RPMI7951 (cell line): Measurements from ENCODE around the gene GULP1. TPM values are rescaled to one million over a fixed set of nuclear protein-coding genes. Genes with fewer than 3 reads are reported as not detected.
"Not testable (repeated sequence)": the region's sequence is repeated elsewhere in the genome, so short reads cannot be mapped to it uniquely, and the experiment has no call there.

Experiments
- DNase-seq: peaks from one replicate; pipeline ENCODE4 v3.0.0-alpha.2; 2012; ENCODE audit warnings: low read depth
- total RNA-seq: library from RNA; depleted of rRNA; stranded (reverse); fragments of >200 nt; shearing (Covaris generic); gene quantifications from 2 replicates; pipeline ENCODE4 v1.2.3, GENCODE V29; 2014; rRNA removed

GULP1 gene
- 83.9 and 87.0 TPM in 2 replicates for total RNA-seq

- peak; percentile 82 for DNase-seq
Observed at GRCh38 chr2:188291617-188292347, at the start of gene GULP1. GULP1 (plus strand) TSS chr2:188291874; CDS start chr2:188477703, 185,829 bp downstream.

DNA sequence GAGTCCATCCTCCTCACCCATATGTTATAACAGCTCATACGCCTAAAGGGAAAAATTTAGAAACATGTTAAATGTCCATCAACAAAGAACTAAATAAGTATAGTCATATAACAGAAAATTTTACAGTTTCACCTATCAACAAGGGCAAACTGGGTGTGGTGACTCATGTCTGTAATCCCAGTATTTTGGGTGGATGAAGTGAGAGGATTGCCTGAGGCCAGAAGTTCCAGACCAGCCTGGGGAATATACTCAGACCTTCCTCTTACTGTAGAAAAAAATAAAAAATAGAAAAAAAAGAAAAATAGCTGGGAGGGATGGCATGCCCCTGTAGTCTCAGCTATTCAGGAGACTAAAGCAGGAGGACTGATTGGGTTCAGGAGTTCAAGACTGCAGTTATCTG is 48.3 kb upstream of the GULP1 start:
- DNase-seq, result peak; percentile 55

DNA sequence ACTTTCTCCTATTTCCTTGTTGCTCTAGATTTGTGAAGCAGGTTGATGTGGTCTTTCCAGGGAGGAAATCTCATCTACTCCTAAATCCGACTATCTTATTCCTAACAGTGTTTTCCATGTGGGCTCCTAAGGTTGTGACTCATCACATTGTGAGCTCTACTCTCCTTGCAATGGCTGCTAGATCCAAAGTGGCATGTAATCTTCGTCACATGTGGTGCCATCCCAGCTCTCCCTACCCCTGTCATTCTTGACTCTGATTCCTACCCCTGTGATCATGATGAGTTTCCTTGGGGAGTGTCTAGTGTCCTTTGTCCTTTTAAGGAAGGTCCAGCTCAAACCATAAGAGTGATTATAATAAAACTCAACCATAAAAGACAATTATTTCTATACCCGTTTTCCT is 47.3 kb upstream of the GULP1 start:
- peak; percentile 59 for DNase-seq

DNA sequence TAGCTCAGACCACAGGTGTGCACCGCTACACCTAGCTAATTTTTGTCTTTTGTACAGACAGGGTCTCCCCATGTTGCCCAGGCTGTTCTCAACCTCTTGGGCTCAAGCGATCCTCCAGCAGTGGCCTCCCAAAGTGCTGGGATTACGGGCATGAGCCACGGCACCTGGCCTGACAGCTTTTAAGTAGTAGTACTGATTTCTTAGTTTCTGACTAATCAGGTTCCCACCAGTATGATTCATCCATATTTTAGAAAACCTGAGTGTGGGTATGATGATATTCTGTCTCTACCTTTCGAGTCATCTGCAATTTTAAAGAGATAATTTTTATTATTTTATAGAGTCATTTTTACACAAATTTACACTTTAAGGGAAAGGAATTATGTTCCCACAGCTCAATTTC is 46.4 kb upstream of the GULP1 start:
- DNase-seq, result no peak

DNA sequence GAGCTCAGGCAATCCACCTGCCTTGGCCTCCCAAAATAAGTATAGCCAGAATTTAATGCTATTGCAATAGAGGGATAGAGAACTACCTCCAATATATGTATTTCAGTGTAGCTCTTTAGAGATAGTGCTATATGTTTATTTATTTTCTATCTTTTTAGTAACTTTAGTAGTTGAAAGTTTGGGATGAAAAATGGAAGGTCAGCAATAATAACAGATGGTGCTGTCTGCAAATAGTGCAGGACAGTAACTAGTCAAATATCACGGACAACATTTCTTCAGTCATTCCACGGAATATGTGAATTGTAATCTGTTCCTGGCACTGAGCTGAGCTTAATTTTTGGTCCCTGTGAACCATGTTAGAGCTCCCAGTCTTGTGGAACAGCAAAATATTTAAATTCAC is 43.2 kb upstream of the GULP1 start:
- no peak for DNase-seq

- no peak for DNase-seq
Observed at GRCh38 chr2:188251034-188251433, 40.6 kb upstream of the GULP1 start.

GRCh38 chr2:188256420-188256819 is 35.3 kb upstream of the GULP1 start:
- no peak for DNase-seq

GRCh38 chr2:188265315-188265714 is 26.4 kb upstream of the GULP1 start:
- no peak for DNase-seq

DNA sequence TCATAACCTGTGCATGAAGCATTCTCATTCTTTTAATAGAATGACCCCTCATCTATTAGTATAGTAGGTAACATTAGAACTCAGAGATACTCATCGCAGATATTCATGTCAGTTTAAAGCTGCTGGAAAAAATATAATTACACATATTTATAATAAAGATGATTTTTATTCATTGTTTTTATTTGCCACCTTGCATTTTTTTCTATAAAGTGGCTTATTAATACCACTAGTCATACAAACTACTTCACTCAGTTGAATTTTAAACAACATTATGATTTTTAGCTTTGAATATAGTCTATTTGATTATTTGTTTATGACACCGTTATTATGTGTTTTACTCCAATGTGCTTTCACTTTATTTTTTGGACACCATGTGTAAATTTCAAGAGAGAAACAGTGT is 23.9 kb upstream of the GULP1 start:
- no peak for DNase-seq

DNA sequence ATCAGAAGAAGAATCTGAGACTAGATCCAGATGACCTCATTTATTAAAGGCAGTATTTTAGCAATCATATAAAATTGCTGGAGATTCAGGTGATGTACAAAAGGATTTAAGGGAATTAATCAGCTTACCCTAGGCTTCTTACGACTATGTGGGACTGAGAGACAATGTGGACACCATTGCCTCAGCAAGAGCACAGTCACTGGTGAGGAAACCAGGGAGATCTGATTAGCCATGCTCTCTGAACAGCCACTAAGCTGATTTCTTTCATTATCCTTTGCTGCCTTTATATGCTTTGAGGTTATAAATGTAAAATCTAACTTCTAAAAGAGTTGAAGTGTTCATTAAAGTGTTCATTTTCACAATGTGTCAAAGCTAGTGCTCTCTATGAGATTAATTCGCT is 22.7 kb upstream of the GULP1 start:
- no peak for DNase-seq

GRCh38 chr2:188272121-188272520 is 19.6 kb upstream of the GULP1 start:
- no peak for DNase-seq

DNA sequence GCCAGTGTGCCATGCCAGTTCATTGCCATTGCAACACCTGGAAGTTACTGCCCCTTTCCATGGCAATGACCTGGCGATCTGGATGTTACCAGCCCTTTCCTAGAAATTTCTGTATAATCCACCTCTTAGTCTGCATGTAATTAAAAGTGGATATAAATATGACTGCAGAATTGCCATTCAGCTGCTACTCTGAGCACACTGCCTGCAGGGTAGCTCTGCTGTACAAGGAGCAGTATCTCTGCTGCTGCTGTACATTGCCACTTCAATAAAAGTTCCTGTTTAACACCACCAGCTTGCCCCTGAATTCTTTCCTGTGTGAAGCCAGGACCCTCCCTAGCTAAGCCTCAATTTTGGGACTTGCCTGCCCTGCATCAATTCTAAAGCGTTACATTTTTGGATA is 17.4 kb upstream of the GULP1 start:
- DNase-seq, result no peak

- DNase-seq, result no peak
Observed at GRCh38 chr2:188276255-188276654, 15.4 kb upstream of the GULP1 start.

GRCh38 chr2:188277786-188278185 is 13.9 kb upstream of the GULP1 start:
- no peak for DNase-seq

GRCh38 chr2:188278388-188279092 is 13.1 kb upstream of the GULP1 start:
- no peak for DNase-seq

- DNase-seq, result no peak
Observed at GRCh38 chr2:188279093-188279445, 12.6 kb upstream of the GULP1 start.

- DNase-seq, result no peak
Observed at GRCh38 chr2:188280811-188281222, 10.9 kb upstream of the GULP1 start.

DNA sequence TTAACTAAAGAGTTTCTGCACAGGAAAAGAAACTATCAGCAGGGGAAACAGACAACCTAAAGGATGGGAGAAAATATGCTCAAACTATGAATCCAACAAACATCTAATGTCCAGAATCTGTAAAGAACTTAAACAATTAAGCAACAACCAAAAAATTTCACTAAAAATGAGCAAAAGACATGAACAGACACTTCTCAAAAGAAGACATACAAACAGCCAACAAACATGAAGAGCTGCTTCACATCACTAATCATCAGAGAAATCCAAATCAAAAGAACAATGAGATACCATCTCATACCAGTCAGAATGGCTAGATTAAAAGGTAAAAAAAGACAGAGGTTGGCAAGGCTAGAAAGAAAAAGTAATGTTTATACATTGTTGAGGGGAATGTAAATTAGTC is 8.8 kb upstream of the GULP1 start:
- DNase-seq, result no peak

DNA sequence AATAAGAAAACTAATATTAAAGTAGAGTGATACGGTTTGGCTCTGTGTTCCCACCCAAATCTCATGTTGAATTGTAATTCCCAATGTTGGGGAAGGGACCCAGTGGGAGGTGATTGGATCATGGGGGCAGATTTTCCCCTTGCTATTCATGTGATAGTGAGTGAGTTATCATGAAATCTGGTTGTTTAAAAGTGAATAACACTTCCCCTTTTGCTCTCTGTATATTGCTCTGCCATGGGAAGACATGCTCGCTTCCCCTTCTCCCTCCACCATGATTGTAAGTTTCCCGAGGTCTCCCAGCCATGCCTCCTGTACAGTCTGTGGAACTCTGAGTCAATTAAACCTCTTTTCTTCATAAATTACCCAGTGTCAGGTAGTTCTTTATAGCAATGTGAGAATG is 7.4 kb upstream of the GULP1 start:
- not testable (repeated sequence) for DNase-seq

DNA sequence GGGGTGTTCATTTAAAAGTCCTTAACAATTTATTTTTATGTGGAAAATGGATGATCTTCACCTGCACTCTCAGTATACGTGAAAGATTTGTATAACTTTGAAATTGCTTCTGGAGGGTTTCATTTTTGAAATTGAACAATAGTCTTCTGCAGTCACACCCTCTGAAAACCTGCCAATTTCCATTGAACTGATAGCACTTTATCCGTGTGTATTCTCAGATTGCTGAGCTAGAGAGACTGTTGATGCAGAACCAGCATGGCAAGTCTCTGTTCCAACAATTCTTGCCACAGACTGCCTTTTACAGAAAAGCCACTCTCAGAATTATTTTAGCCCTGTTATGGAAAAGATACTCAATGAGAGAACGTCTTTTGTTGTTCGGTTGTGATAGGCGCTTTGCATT is 6.6 kb upstream of the GULP1 start:
- DNase-seq, result no peak

DNA sequence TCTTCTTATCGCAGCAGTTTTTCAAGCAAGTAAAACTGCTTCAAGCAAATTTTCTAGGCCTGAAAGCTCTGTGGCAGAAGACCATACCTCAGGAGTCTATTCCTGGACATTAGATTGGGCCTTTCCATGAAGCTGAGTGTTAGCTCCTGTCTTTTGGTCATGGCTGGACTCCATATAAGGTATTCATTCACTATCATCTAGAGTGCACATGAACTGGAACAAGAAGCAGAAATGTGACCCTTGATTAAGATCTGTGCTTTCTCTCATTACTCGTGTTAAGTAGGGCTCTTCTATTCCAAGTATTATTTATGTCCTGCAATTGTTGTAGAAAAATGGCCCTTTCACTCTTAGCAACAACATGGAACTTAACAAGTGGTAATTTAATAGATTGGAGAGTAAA is 5.9 kb upstream of the GULP1 start:
- DNase-seq, result no peak

DNA sequence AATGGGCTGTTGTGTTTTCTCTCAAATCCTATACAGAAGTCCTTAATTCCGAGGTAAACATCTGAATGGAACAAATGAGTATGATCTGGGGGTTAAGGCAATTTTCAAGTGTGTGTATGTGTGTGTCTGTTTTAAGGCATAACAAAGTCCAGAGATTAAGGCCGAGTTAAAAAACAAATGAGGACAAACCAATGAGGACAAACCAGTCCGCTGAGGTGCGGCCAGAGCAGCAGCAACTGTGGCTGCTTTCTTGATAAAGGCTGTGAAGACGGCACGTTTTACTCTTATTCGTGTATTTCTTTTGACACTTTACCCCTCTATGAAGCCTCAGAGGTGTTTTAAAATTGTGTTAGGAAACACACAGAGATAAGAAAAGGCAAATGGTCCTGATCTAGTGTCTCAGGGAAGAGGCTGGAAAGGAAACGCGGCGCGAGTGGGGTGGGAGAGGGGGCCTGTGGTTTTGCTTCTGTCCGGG is 495 bp upstream of the GULP1 start:
- peak; percentile 50 for DNase-seq
